Measurements from ENCODE around the gene SIGLEC1.

Gene SIGLEC1

GRCh38 chr20:3720068-3720467 is 7.7 kb upstream of the SIGLEC1 start:
- Histone ChIP-seq H3K27me3 (ENCODE audit: control insufficient read depth, low read length) (peaks cover 28% of the 10 kb centered on the region), H4K20me1 (ENCODE audit: control insufficient read depth, insufficient read depth, low read depth, low read length) (no peaks in the 10 kb centered on the region), H3K79me2 (ENCODE audit: control insufficient read depth, low read length) (no peaks in the 10 kb centered on the region), H3K27ac (ENCODE audit: low read depth, low read length) (peak overlapping the region; percentile 27; the same call in 1 of the 2 replicates), H3K9me2 (replicated peaks; ENCODE audit: control insufficient read depth, low read length) (no peaks in the 10 kb centered on the region), H3F3A (ENCODE audit: control insufficient read depth, insufficient read depth) (no peaks in the 10 kb centered on the region; the same call in 1 of the 2 replicates), H3K4me2 (ENCODE audit: low read length) (peak overlapping the region; percentile 21), H3K36me3 (ENCODE audit: control insufficient read depth, low read length) (no peaks in the 10 kb centered on the region), H3K4me3 (ENCODE audit: low read length) (no peak overlapping the region), H3K9me3 (ENCODE audit: control insufficient read depth, insufficient read depth, low read length) (no peaks in the 10 kb centered on the region), H3K4me1 (ENCODE audit: control insufficient read depth, low read length) (peaks cover 28% of the 10 kb centered on the region)
- no peak for TF ChIP-seq EZH2phosphoT487 (IDR thresholded peaks at IDR 0.05; ENCODE audit: borderline replicate concordance, low read length)

- H3K9me3 ChIP-seq (ENCODE audit: control insufficient read depth, insufficient read depth, low read length) = no peaks in the 10 kb centered on the region
- no peaks in the 10 kb centered on the region for H3K9me2 ChIP-seq (replicated peaks; ENCODE audit: control insufficient read depth, low read length)
- no peak for TF ChIP-seq CTCF (IDR thresholded peaks at IDR 0.05; ENCODE audit: low read depth, low read length, poor library complexity, severe bottlenecking)
- no peak for TF ChIP-seq EZH2phosphoT487 (IDR thresholded peaks at IDR 0.05; ENCODE audit: borderline replicate concordance, low read length)
- no peak overlapping the region for H3K27ac ChIP-seq (ENCODE audit: low read depth, low read length)
- no peaks in the 10 kb centered on the region for H3K36me3 ChIP-seq (ENCODE audit: control insufficient read depth, low read length)
- no peaks in the 10 kb centered on the region; the same call in 1 of the 2 replicates for H3F3A ChIP-seq (ENCODE audit: control insufficient read depth, insufficient read depth)
- H3K79me2 ChIP-seq (ENCODE audit: control insufficient read depth, low read length) = no peaks in the 10 kb centered on the region
- peaks cover 25% of the 10 kb centered on the region for H3K27me3 ChIP-seq (ENCODE audit: control insufficient read depth, low read length)
- H3K4me3 ChIP-seq (ENCODE audit: low read length) = no peak overlapping the region
- H4K20me1 ChIP-seq (ENCODE audit: control insufficient read depth, insufficient read depth, low read depth, low read length) = no peaks in the 10 kb centered on the region
- H3K4me1 ChIP-seq (ENCODE audit: control insufficient read depth, low read length) = peaks cover 28% of the 10 kb centered on the region
- H3K4me2 ChIP-seq (ENCODE audit: low read length) = no peak overlapping the region
Measured at GRCh38 chr20:3719046-3719445, 6.6 kb upstream of the SIGLEC1 start.

GRCh38 chr20:3716195-3716834 is 3.9 kb upstream of the SIGLEC1 start:
- H3K27ac ChIP-seq (ENCODE audit: low read depth, low read length) = no peak overlapping the region
- no peak overlapping the region for H3K4me2 ChIP-seq (ENCODE audit: low read length)
- TF ChIP-seq EZH2phosphoT487 (IDR thresholded peaks at IDR 0.05; ENCODE audit: borderline replicate concordance, low read length) (no peak), CTCF (IDR thresholded peaks at IDR 0.05; ENCODE audit: low read depth, low read length, poor library complexity, severe bottlenecking) (peak; percentile 82)
- H3K9me2 ChIP-seq (replicated peaks; ENCODE audit: control insufficient read depth, low read length) = no peaks in the 10 kb centered on the region
- H3K27me3 ChIP-seq (ENCODE audit: control insufficient read depth, low read length) = peaks cover 17% of the 10 kb centered on the region
- no peaks in the 10 kb centered on the region for H4K20me1 ChIP-seq (ENCODE audit: control insufficient read depth, insufficient read depth, low read depth, low read length)
- H3F3A ChIP-seq (ENCODE audit: control insufficient read depth, insufficient read depth) = no peaks in the 10 kb centered on the region; the same call in 1 of the 2 replicates
- H3K9me3 ChIP-seq (ENCODE audit: control insufficient read depth, insufficient read depth, low read length) = no peaks in the 10 kb centered on the region
- H3K4me3 ChIP-seq (ENCODE audit: low read length) = no peak overlapping the region
- no peaks in the 10 kb centered on the region for H3K36me3 ChIP-seq (ENCODE audit: control insufficient read depth, low read length)
- peaks cover 19% of the 10 kb centered on the region for H3K4me1 ChIP-seq (ENCODE audit: control insufficient read depth, low read length)
- H3K79me2 ChIP-seq (ENCODE audit: control insufficient read depth, low read length) = no peaks in the 10 kb centered on the region

- Histone ChIP-seq H3K9me3 (ENCODE audit: control insufficient read depth, insufficient read depth, low read length) (no peaks in the 10 kb centered on the region), H3K9me2 (replicated peaks; ENCODE audit: control insufficient read depth, low read length) (no peaks in the 10 kb centered on the region), H3K79me2 (ENCODE audit: control insufficient read depth, low read length) (no peaks in the 10 kb centered on the region), H3K27me3 (ENCODE audit: control insufficient read depth, low read length) (peaks cover 5% of the 10 kb centered on the region; the same call in 1 of the 2 replicates), H4K20me1 (ENCODE audit: control insufficient read depth, insufficient read depth, low read depth, low read length) (no peaks in the 10 kb centered on the region), H3K4me3 (ENCODE audit: low read length) (no peak overlapping the region), H3K27ac (ENCODE audit: low read depth, low read length) (no peak overlapping the region), H3F3A (ENCODE audit: control insufficient read depth, insufficient read depth) (no peaks in the 10 kb centered on the region), H3K36me3 (ENCODE audit: control insufficient read depth, low read length) (no peaks in the 10 kb centered on the region), H3K4me1 (ENCODE audit: control insufficient read depth, low read length) (no peaks in the 10 kb centered on the region), H3K4me2 (ENCODE audit: low read length) (no peak overlapping the region)
- TF ChIP-seq EZH2phosphoT487 (IDR thresholded peaks at IDR 0.05; ENCODE audit: borderline replicate concordance, low read length) = no peak
- TF ChIP-seq CTCF (IDR thresholded peaks at IDR 0.05; ENCODE audit: low read depth, low read length, poor library complexity, severe bottlenecking) = no peak
Measured at GRCh38 chr20:3714092-3714491, 1.7 kb upstream of the SIGLEC1 start.
